ENCODE results near the gene FRMD8.

Gene FRMD8

GRCh38 chr11:65386307-65387140 lies at the start of gene FRMD8:
Gene FRMD8, plus strand, starts transcription at chr11:65386637. Its CDS starts 400 bp downstream, at chr11:65387037.
- peak; percentile 77 for DNase-seq (ENCODE audit: low read depth)
- TF ChIP-seq, protein P1, sequence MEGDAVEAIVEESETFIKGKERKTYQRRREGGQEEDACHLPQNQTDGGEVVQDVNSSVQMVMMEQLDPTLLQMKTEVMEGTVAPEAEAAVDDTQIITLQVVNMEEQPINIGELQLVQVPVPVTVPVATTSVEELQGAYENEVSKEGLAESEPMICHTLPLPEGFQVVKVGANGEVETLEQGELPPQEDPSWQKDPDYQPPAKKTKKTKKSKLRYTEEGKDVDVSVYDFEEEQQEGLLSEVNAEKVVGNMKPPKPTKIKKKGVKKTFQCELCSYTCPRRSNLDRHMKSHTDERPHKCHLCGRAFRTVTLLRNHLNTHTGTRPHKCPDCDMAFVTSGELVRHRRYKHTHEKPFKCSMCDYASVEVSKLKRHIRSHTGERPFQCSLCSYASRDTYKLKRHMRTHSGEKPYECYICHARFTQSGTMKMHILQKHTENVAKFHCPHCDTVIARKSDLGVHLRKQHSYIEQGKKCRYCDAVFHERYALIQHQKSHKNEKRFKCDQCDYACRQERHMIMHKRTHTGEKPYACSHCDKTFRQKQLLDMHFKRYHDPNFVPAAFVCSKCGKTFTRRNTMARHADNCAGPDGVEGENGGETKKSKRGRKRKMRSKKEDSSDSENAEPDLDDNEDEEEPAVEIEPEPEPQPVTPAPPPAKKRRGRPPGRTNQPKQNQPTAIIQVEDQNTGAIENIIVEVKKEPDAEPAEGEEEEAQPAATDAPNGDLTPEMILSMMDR (IDR thresholded peaks at IDR 0.05; ENCODE audit: low read length, missing control alignments), result no peak
- H3K4me3 ChIP-seq (replicated peaks; ENCODE audit: low read depth, low read length), result peak within 1 kb of the TSS; percentile 87

GRCh38 chr11:65338676-65339075 lies 47.8 kb upstream of the FRMD8 start:
- no peak for DNase-seq (ENCODE audit: low read depth)
- H3K4me3 ChIP-seq (replicated peaks; ENCODE audit: low read depth, low read length), result no peak overlapping the region
- TF ChIP-seq, protein P1 (IDR thresholded peaks at IDR 0.05; ENCODE audit: low read length, missing control alignments), result no peak

- DNase-seq (ENCODE audit: low read depth), result no peak
- H3K4me3 ChIP-seq (replicated peaks; ENCODE audit: low read depth, low read length), result no peak overlapping the region
- TF ChIP-seq, protein P1 (IDR thresholded peaks at IDR 0.05; ENCODE audit: low read length, missing control alignments), result no peak
Observed at GRCh38 chr11:65340226-65340625, 46.2 kb upstream of the FRMD8 start.

DNA sequence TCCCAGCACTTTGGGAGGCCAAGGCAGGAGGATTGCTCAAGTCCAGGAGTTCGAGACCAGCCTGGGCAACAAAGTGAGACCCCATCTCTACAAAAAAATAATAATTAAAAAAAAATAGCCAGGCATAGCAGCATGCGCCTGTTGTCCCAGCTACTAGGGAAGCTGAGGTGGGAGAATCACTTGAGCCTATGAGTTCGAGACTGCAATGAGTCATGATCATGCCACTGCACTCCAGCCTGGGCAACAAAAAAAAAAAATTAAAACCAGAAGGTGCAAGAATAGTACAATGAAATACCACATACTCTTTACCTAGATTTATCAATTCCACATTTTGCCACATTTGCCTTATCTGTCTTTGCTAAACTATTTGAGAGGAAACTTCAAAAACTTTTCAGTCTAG lies 44.6 kb upstream of the FRMD8 start:
- TF ChIP-seq, protein P1 (IDR thresholded peaks at IDR 0.05; ENCODE audit: low read length, missing control alignments), result no peak
- DNase-seq (ENCODE audit: low read depth), result no peak
- no peak overlapping the region for H3K4me3 ChIP-seq (replicated peaks; ENCODE audit: low read depth, low read length)

DNA sequence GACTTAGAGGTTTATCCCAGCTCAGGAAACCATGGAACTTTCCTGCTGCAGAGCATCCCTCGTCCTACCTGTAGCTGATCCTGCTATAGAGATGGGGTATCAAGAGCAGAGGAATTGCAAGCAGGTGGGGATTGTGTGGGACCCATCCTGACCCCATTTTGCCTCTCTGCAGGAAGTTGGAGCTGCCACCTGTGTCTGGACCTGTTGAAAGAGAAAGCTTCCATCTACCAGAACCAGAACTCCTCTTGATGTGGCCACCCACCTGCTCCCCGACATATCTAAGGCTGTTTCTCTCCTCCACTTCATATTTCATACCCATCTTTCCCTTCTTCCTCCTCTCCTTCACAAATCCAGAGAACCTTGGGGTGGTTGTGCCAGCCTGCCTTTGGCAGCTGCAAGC lies 34.9 kb upstream of the FRMD8 start:
- no peak overlapping the region for H3K4me3 ChIP-seq (replicated peaks; ENCODE audit: low read depth, low read length)
- TF ChIP-seq, protein P1 (IDR thresholded peaks at IDR 0.05; ENCODE audit: low read length, missing control alignments), result no peak
- no peak for DNase-seq (ENCODE audit: low read depth)

GRCh38 chr11:65352783-65353182 lies 33.7 kb upstream of the FRMD8 start:
- peak; percentile 42 for DNase-seq (ENCODE audit: low read depth)
- TF ChIP-seq, protein P1 (IDR thresholded peaks at IDR 0.05; ENCODE audit: low read length, missing control alignments), result peak; percentile 46
- no peak overlapping the region for H3K4me3 ChIP-seq (replicated peaks; ENCODE audit: low read depth, low read length)

DNA sequence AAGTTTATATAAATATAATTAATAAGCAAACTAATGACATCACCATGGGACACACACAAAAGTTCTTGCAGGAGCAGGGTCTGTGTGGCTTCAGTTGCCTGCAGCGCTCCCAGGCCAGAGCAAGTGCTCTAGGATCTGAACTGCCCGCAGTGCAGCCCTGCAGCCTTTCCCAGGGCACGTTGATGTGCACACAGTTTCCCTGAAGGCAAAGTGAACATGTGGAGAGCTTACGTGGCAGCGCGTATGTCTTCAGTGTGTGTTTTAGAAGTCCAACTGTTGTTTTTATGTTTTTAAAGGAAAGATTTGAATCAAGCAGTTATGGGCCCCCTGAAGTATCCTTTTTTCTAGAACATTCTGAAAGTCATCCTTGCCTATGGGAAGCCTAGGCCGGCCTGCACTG lies 33.1 kb upstream of the FRMD8 start:
- no peak for DNase-seq (ENCODE audit: low read depth)
- TF ChIP-seq, protein P1 (IDR thresholded peaks at IDR 0.05; ENCODE audit: low read length, missing control alignments), result no peak
- H3K4me3 ChIP-seq (replicated peaks; ENCODE audit: low read depth, low read length), result no peak overlapping the region

All from fibroblast of pulmonary artery (primary cell).